NCI-H748 treated with DMSO at 0.1 percent for 48 hours (cell line): ENCODE measurements around the gene KIF26B.

Experiments
- DNase-seq: peaks from one replicate; lab custom pipeline; 2025; lab: John Stamatoyannopoulos, UW

Gene KIF26B

GRCh38 chr1:245172829-245173228, 18.0 kb downstream of the KIF26B start:
- no peak for DNase-seq

GRCh38 chr1:245173446-245174211, 18.8 kb downstream of the KIF26B start:
- DNase-seq: no peak

- no peak for DNase-seq
Measured at GRCh38 chr1:245177071-245177900, 22.5 kb downstream of the KIF26B start.

GRCh38 chr1:245179706-245180105, 24.9 kb downstream of the KIF26B start:
- no peak for DNase-seq

GRCh38 chr1:245180496-245181157, 25.8 kb downstream of the KIF26B start:
- no peak for DNase-seq

- DNase-seq: no peak
Measured at GRCh38 chr1:245181158-245181517, 26.4 kb downstream of the KIF26B start.

GRCh38 chr1:245182028-245182427, 27.2 kb downstream of the KIF26B start:
- DNase-seq: no peak

GRCh38 chr1:245183429-245183828, 28.6 kb downstream of the KIF26B start:
- no peak for DNase-seq

- no peak for DNase-seq
Measured at GRCh38 chr1:245184779-245185178, 30.0 kb downstream of the KIF26B start.

GRCh38 chr1:245188403-245188802, 33.6 kb downstream of the KIF26B start:
- no peak for DNase-seq

- DNase-seq: no peak
Measured at GRCh38 chr1:245195398-245195797, 40.6 kb downstream of the KIF26B start.

- DNase-seq: no peak
Measured at GRCh38 chr1:245197121-245197520, 42.3 kb downstream of the KIF26B start.

GRCh38 chr1:245197911-245198379, 43.2 kb downstream of the KIF26B start:
- no peak for DNase-seq

GRCh38 chr1:245198748-245199516, 44.1 kb downstream of the KIF26B start:
- DNase-seq: no peak

- DNase-seq: no peak
Measured at GRCh38 chr1:245200146-245200545, 45.4 kb downstream of the KIF26B start.

- DNase-seq: no peak
Measured at GRCh38 chr1:245201201-245201600, 46.4 kb downstream of the KIF26B start.

GRCh38 chr1:245201827-245202226, 47.0 kb downstream of the KIF26B start:
- no peak for DNase-seq

- DNase-seq: no peak
Measured at GRCh38 chr1:245205396-245205795, 50.6 kb downstream of the KIF26B start.

GRCh38 chr1:245205864-245206263, 51.1 kb downstream of the KIF26B start:
- DNase-seq: no peak

GRCh38 chr1:245207056-245207638, 52.4 kb downstream of the KIF26B start:
- no peak for DNase-seq

- DNase-seq: no peak
Measured at GRCh38 chr1:245207801-245208200, 53.0 kb downstream of the KIF26B start.
